Activated naive CD8-positive, alpha-beta T cell treated with anti-CD3 and anti-CD28 coated beads, Interleukin-2, amount 50 U/mL, for 16 hours (primary cell): ENCODE measurements around the gene GNPTG.
"Not testable (repeated sequence)": the region's sequence is repeated elsewhere in the genome, so short reads cannot be mapped to it uniquely, and the experiment has no call there.

ENCODE experiments used
- DNase-seq: peaks from one replicate; pipeline ENCODE4 v3.0.0-alpha.2; 2020; ENCODE audit warnings: low read depth, low spot score

Gene GNPTG

DNA sequence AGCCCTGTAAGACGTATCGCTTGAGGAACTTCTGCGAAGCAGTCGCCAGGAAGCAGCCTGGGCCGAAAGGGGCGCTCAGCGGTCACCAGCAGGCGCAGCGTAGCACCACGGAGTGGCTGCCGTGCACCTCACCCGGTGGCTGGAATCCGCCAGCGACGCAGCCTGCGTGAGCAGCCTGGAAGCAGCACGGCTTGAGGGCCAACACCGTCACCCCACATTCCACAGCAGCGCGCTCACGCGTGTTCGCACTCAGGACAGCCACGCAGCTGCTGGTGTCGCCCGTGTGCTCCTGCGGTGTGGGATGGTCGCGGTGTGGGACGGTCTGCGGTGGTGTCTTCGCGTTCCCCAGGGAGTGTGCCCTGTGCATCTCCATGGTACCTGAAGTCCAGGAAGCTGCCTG lies 32.7 kb upstream of the GNPTG start:
- no peak for DNase-seq

DNA sequence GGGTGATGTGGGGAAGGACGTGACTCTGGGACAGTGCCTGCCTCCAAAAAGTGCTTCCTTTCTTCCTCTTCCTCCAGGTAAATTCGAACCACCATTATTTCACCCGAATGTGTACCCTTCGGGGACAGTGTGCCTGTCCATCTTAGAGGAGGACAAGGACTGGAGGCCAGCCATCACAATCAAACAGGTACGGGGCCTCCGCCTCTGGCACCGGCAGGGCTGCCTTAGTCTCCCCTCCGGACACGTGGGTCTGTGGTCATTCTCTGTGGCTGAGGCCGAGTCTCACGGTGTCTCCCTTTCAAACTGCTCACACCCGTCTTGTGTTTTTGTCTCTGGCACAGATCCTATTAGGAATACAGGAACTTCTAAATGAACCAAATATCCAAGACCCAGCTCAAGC lies 31.6 kb upstream of the GNPTG start:
- DNase-seq, result no peak

DNA sequence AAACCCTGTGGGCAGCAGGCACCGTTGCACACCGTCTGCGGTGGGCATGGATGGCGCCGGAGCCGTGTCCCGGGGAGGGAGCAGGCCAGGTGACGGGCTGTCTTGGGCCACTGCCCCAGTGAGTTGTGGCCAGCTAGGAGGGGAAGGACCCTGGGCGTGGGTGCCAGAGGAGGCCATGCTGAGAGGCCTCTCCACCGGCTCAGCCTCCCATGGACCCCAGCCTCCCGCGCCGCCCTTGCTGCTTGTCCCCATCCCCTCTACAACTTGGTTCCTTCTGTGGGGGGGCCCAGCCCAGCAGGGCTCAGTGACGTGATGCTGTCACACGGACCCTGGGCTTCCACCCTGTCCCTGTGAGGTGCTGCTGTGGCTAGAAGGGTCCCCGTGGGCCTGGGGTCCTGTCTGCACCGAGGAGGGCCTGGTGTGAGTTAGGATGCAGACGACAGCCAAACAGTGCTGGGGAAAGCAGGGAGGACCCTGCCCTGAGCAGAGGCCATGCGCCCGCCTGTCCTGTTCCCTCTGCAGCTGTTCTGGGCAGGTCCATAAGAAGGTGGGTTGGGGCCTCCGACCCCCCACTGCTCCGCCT lies 31.0 kb upstream of the GNPTG start:
- DNase-seq, result no peak

DNA sequence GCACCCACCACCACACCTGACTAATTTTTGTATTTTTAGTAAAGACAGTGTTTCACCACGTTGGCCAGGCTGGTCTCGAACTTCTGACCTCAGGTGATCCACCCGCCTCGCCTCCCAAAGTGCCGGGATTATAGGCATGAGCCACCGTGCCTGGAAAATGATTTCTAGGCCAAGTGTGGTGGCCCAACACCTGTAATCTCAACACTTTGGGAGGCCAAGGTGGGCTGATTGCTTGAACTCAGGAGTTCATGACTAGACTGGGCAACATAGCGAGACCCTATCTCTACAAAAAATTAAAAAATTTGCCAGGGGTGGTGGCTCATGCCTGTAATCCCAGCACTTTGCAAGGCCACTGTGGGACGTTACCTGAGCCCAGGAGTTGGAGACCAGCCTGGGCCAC lies 29.3 kb upstream of the GNPTG start:
- no peak for DNase-seq

DNA sequence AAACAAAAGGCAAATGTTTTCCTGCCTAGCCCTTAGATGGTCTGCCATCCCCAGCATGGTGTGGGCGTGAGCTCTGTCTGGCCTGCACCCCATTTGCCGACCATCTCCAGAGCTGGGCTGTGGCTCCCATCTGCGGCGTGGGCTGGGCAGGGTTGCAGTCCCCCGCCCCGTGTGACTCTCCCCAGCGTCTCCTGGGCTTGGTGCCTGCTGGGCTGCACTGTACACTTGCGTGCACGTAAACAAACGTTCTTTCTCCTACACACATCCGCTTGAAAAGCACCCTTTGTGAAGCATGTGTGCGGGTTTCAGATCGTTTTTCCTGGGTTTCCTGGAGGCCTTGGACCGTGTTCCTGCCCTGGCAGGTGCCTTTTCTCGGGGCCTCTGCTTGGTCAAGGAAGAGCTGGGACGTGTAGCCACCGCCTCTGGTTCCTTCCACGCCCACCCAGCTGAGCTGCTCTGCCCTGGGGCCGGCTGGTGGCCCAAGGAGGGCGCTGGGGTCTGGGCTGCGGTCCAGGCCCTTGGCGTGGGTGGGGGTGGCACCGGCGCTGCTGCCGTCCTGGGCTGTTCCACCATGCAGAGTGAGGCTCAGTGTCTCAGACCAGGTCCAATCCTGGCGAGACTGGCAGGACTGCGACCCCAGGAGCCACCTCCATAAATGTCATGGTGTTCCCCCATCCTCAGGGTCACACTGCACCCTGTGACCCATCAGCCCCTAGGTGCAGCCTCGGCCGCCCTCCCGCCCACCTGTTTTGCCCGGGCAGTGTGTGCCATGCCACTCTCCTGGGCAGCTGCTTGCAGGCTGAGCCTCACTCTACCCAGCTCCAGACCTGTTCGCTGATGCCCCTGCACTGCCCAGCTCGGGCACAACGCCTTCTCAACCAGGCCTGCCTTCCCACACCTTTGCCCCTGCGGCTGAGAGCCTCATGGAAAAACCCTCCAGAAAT lies 28.2 kb upstream of the GNPTG start:
- no peak for DNase-seq

DNA sequence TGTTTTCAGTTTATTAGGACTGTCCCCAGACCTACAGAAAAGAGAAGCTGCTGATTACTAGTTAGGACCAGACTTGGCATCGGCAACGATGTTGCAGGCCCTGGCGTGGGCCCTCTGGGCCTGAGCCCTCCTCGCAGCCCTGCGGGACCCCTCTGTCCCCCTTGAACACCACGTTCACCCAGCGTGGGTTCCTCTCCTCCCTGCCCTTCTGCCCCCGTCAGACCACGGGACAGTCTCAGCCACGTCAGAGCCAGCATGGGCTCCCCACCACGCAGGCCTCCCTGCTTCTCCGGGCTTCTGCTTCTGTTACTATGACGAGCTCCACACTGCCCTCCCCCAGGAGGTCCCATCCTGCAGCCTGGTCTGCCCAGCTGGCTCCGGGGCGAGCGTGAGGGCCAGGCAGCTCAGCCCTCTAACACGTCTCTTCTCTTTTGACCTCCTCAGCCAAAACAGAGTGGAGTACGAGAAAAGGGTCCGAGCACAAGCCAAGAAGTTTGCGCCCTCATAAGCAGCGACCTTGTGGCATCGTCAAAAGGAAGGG lies 27.4 kb upstream of the GNPTG start:
- no peak for DNase-seq

DNA sequence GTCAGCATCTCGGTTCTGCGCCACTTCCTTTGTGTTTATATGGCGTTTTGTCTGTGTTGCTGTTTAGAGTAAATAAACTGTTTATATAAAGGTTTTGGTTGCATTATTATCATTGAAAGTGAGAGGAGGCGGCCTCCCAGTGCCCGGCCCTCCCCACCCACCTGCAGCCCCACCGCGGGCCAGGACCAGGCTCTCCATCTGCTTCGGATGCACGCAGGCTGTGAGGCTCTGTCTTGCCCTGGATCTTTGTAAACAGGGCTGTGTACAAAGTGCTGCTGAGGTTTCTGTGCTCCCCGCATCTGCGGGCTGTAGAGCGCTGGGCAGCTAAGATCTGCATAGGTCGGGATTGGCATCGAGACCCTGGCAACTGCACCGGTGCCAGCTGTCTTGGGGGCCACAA lies 26.5 kb upstream of the GNPTG start:
- DNase-seq, result no peak

DNA sequence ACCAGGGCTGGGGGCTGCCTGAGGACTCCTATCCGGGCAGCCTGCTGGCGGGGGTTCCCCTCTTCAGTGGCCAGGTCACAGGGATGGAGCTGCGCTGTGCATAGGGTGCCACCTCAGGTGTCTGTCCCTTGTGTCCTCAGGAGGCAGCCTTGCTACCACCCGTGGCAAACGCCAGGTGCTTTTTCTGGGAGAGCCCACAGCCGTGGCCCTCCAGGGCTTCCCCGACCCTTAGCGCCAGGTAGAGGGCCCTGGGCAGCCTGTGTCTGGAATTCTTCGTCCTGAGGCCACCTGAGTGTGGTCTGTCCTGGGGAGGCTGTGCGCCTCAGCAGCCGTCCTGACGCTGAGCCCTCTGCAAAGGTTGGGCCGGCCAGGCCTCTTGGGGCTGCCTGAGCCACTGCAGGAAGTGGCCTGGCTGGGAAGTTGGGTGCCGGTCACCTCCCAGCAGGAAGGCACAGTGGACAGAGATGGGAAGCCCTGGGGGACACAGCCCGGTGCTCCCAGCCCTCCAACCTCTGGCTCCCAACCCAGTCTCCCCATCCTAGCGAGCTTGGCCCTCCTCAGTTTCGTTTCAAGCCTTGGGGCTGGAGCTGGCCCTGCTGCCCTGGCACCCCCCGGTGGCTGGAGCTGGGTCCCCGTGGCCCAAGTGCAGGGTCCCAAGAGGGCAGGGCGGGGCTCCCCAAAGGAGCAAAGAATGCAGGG lies 25.9 kb upstream of the GNPTG start:
- no peak for DNase-seq

DNA sequence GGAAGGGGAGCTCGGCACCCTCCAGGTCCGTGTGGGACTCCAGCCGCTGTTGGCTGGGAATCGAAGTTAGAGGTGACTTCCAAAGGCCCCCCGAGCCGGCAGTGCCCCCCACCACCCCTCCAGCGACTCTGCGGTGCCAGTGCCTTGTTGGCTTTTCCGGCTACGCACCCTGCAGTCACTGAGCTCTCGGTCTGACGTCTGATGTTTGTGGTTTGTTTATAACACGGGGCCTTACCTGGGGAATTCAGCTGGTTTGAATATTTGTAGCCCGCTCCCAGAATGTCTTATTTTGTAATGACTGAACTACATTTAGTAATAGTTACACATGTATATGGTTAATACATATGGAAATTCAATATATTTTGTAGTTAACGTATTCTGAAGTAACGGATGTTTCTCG lies 25.3 kb upstream of the GNPTG start:
- no peak for DNase-seq

DNA sequence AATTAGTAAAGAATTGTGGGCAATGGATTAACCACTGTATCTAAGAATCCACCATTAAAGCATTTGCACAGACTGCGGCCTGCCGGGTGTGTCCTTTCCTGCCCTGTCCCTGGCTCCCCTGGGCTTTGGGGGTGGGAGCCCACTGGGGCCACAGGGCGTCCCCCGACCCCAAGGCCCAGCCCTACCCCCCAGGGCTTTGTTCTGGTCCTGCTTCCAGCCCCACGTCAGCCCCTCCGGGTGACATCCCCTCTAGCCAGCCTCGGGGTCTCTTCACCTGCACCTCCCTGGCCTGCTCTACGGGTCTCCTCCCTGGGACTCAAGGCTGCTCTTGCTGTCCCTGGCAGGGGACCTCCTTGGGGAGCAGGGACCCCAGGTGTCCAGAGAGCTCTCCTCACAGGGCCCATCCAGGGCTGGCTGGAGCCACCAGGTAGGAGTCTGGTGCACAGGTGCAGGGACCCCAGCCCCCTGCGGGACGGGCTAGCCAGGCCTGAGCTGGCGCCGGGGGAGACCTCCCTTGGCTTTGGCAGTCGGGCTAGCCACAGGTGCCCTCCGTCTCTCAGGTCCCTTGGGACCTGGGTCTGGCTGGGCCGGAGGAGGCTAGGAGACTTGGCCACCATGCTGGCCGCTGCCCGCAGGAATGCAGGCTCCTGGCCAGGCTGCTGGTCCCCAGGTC lies 24.6 kb upstream of the GNPTG start:
- DNase-seq, result no peak

DNA sequence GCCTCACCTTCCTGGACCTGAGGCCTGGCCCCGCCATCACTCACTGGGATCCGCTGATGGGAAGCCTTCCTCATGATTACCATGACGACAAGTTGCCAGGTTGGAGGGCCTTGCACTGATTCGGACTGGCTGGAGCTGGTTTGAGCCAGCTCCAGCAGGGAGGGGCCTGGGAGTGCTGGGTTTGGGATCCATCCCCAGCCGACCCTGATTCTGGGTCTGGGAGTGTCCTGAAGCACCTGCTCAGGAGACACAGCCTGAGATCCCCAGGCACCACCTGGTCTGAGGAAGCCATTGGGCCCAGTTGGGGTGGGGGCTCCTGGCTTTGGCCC lies 24.1 kb upstream of the GNPTG start:
- DNase-seq, result no peak

DNA sequence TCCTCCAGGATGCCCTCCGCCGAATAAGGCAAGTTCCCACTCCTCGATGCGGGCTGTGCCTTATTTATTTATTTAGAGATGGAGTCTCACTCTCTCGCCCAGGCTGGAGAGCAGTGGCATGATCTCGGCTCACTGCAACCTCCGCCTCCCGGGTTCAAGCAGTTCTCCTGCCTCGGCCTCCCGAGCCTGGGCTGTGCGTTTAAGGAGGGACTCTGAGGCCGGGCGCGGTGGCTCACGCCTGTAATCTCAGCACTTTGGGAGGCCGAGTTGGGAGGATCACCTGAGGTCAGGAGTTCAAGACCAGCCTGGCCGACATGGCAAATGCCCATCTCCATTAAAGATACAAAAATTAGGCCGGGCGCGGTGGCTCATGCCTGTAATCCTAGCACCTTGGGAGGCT lies 23.6 kb upstream of the GNPTG start:
- DNase-seq, result not testable (repeated sequence)

DNA sequence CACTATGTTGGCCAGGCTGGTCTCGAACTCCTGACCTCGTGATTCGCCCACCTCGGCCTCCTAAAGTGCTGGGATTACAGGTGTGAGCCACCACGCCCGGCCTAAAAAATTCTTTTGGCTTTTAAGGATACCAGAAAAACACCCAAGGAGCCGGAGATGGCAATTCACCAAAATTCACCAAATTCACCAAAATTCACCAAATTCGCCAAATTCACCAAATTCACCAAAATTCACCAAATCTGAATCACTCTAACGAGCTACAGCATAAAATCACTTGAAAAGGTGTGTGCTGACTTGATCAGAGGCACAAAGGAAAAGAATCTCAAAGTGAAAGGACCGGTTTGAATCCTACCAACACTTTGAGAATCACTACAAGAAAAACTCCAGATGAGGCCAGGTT lies 22.8 kb upstream of the GNPTG start:
- not testable (repeated sequence) for DNase-seq

DNA sequence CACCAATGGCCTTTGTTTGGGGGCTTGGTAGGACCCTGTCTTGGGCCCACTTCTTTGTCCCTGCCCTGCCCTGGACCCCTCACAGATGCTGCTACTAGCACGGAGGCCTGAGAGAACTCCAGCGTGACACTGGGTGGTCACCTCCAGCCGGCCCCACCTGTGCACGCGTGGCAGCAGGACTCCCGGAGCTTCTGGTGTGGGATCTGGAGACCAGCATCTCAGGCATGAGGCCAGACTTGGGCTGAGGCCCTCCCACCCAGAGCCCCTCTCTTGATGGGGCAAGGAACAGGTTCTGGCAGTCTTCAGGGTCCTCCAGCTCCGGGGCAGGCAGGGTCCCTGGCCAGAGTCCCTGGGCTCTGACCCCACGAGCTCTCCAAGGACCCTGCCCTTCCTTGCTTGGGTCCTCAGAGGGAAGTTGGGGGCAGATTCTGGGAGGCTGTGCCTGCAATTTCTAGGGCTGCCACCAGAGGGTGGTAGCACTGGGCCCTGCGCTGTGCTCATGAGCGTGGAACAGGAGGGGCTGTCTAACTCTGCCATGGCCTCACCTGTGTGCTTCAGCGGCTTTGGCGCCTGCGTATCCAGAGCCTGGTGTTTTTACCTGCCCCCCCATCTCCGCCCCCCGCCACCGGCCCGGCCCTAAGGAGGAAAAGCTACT lies 21.3 kb upstream of the GNPTG start:
- no peak for DNase-seq

DNA sequence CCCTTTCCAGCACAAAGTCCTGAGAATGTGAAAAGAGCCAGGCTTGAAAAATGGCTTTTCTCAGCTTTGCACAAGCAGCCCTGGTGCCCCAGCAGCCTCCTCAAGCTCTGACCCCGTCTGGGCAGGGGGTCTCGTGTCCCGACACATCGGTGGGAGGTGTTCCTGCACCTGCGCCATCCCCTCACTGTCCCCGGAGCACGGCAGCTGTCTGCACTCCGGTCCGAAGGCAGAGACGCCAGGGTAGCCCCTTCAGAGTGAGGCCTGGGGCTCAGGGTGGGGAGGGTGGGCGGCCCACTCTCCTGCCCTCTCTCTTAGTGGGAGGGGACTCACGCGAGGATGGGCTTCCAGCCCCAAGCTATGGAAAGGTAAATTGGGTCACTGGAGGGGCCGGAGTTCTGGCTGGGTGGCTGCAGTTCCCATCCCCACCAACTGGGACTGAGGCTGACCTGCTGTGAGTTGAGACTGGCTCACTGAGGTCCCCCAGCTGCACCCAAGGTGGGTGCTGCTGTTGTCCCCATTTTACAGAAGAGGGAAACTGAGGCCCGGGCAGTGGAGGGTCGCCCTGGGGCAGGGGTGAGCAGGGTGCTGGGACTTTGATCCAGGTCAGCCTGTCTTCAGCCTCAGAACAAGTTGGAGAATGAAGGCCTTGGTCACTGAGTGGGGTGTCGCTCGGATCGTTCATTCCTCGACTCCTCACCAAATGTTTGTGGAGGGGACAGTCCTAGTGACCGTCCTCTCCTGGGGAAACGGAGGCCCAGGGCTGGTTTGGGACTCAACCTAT lies 20.6 kb upstream of the GNPTG start:
- no peak for DNase-seq

DNA sequence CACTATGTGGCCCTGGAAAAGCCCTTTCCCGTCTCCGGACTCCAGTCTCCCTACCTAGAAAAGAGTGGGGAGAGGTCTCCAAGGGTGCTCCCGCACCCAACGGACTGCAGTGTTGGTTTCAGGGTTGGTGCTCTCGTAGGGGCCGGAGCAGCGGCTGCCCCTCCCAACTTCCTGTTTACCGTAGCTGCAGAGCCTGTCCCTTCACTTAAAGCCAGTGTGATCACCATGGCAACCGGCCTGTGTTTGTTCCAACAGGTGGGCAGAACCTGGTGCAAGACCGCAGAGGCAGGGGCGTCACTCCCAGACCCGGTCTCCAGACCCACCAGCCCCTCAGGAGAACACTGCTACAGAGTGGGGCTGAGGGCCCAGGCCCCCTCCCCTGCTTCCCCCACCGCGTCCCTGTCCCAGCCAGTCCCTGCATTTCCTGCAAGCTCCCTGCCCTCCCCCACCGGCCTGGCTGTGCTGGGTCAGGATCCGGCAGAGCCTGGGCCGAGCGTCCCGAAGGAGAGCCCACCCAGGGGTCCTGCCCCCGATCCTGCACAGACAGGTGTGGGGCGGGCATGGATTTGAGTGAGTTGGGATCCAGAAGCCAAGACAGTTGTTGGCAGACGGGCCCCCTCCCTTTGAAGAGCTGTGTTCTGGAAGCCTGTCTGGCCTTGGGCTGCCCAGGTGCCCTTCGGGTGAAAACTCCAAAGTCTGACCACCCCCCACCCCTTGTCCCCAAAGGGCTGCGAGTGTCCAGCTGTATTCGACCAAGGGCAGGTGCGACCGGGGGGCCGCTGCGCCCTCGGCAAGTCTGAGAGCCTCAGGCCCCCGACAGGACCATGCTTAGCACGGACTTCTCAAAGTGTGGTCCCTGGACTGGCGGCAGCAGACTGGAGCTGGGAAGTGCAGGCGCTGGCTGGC lies 19.8 kb upstream of the GNPTG start:
- DNase-seq, result no peak

DNA sequence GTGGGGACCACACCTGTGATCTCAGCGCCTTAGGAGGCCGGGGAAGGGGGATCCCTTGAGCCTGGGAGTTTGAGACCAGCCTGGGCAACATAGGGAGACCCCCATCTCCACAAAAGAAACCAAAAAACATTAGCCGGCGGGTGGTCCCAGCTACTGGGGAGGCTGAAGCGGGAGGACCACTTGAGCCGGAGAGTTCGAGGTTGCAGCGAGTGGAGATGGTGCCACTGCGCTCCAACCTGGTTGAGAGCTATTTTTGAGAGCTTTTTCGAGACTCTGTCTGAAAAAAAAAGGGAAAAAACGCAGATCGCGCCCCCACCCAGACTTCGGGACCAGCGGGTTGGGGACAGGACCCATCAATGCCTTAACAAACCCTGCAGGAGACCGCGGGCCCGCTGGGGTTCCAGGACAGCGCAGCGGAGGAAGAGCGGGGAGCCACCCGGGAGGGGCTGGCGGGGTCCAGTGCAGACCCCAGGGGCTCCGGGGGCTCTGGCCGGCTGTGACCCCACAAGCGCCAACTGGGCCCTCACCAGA lies 19.0 kb upstream of the GNPTG start:
- DNase-seq, result no peak

DNA sequence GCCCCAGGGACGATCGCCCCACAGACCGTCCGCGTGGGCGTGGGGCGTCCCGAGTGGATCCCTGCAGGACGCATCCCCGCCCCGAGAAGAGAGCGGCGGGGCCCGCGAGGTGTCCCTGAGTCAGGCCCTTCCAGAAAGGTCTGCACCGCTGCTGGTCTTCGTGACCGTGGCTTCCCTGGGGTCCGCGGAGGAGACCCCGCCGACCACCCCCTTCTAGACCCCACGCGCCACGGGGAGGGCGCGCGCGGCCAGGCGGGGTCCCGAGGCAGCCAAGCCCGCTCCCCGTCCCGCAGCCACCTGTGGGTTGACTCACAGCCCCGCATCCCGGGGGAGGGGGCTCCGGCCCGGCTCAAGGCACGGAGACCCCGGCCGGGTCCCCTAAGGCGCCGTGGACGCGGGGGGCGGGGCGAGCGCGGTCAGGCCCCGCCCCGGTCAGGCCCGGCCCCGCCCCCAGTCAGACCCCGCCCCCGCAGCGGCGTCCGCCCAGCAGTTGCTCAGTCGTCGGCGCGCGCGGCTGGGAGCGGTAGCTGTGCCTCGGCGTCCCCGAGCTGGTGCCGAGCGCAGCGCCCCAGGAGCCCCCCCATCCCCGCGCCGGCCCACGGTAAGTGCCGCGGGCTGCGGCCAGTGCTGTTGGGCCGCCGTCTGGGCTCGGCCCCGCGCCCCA lies 18.4 kb upstream of the GNPTG start, which contains the start of gene BAIAP3:
TSS of gene BAIAP3 (plus strand) at position 497 of the 664 bp plus-strand sequence. CDS start 4,905 bp downstream, outside the sequence.
- DNase-seq, result no peak
